ENCODE measurements around the gene GLT6D1.

Gene GLT6D1

DNA sequence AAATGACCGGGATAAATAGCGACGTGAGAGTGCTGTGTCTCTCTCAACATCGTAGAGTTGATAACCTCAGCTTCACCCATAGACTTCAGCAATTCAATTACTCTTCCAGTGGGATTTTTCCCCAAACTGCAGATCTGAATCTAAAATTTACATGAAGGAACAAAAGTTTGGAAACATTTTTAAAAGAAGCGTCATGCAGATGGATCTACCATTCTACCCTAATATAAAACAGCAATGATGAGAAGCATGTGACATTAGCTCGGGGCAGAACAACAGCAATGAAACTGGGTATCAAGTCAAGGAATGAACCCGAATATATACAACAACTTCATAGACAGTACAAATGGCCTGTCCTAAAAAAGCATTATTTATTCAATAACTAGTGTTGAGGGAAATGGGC is 18.8 kb downstream of the GLT6D1 start:
- DNase-seq, result no peak

GRCh38 chr9:135619599-135619886 is 19.8 kb downstream of the GLT6D1 start:
- DNase-seq, result no peak

DNA sequence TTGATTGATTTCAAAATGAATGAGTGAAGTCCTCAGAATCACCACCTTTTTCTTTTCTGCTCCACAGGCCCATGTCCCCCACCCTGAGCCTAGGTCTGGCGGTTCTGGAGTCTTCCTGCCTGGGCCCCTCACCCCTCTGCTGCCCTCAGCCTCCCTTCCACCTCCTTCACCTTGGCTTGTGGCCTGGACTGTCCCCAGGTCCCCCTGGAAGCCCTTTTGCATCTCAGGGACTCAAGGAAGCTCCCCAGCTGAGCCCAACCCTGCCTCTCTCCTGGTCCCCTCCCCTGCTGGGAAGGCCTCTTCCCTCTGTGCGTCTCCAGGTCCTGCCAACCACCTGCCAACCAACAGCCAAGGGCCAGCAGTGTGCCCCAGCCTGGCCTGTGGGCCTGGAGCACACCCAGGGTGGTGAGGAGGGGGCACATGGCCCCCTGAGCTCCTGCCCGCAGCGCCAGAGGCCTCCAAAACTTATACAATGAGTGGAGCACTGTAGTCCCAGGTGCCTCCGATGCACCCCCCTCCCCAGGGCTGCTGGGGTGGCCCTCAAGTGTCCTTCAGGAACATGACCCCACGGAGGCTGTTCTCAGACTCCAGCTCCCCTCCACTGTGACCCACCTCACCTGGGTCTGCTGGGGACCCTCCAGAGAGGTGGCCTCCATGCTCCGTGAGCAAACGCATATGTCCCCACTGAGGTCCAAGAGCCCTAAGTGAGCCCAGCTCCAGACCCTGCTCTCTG is 20.3 kb downstream of the GLT6D1 start:
- DNase-seq, result no peak

DNA sequence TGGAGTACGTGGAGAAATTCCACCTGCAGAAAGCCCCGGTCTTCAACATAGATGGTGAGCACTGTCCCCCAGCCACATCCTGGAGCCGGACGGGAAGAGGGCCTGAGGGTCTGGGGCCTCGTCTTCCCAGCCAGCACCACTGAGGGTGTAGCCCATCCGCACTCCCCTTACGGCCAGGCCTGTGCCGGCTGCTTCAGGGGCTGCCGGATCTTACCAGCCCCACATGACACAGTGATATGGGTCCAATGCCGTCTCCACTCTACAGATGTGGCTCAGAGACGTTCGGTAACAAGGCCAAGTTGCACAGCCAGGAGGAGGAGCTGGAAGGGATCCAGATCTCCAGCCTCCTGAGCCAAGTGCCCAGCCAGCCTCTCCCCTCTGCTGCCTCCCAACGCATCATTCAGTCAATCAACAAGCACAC is 21.3 kb downstream of the GLT6D1 start:
- no peak for DNase-seq

DNA sequence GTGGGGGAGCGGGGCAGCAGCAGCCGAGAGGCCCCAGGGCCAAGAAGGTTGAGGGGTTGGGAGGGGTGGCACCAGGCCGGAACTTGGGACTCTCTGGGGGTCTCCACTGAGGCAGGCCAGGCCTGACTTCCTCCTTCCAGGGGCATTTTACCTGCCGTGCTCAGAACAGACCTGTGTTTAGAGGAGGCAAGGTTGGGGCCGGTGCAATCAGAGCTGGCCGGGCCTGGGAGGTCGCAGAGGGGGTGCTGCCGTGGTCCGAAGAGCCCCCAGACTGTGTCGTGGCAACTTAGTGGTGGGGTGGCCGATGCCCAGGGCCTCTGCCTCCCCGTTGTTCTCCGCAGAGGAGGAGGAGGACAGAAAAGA is 21.8 kb downstream of the GLT6D1 start:
- no peak for DNase-seq

DNA sequence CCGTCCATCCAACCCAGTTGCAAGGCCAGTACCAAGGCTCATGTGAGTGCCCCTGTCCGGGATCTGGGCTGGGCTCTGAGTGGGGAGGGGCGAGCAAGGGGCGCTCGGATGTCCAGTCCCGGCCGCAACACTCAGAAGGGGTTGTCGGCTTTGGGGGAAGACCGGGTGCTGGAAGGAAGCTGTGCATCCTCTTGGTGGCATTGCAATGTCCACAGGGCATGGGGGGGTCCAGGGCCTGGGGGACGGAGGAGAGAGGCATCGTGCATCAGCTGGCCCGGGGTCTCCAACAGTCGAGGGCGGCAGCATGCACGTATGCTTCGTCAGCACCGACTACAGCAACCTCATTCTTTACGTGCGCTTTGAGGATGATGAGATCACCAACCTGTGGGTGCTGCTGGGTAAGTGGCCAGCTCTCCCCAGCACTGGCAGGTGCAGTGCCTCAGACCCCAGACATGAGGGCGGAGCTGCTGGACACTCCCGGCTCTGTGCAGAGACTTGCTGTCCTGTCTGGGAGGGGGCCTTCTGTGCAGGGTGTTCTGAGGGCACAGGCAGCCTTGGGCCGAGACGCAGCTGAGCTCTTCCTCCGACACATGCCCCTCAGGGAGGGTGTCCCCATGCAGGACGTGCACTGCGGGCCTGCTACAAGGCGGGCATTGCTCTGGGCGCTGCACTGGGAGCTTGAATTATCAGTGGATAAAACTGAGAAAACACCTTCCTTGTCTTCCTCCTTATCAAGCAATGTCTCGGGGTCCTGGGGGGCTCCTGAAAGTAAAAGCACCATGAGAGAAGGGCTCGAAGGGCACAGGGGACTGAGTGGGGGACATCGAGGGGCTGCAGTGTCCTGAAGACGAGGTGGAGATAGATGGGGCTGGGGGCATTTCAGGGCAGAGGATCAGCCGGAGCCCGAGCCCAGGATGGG is 22.5 kb downstream of the GLT6D1 start:
- no peak for DNase-seq

GRCh38 chr9:135615666-135616618 is 23.4 kb downstream of the GLT6D1 start:
- no peak for DNase-seq

GRCh38 chr9:135614821-135615665 is 24.3 kb downstream of the GLT6D1 start:
- DNase-seq, result no peak

GRCh38 chr9:135613946-135614805 is 25.2 kb downstream of the GLT6D1 start:
- no peak for DNase-seq

- DNase-seq, result no peak
Measured at GRCh38 chr9:135612981-135613910, 26.1 kb downstream of the GLT6D1 start.

DNA sequence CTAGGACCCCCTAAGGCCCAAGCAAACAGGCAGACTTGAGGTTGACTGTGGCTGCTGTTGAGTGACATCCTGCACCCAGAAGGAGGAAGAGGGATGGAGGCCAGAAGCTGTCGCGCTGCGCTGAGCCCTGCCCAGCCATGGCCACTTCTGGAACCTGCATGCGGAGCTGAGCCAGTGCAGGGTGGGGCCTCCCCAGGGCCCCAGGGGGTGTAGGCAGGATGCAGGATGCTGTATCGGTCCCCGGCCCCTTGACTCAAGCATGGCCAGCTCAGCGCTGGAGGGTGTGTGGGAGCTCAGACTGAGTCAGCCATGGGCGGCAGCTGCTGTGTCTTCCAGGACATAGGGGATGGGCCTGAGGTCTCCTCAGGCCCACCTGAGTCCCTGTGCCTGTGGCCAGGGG is 26.9 kb downstream of the GLT6D1 start:
- no peak for DNase-seq

DNA sequence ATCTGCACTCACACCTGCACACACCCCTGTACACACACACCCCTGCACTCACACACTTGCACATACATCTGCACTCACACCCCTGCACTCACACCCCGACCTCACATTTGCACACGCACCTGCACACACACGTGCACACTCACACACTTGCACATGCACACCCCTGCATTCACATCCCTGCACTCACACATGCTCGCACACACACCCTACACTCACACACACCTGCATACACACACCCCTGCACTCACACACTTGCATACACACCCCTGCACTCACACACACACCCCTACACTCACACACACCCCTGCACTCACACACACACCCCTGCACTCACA is 27.5 kb downstream of the GLT6D1 start:
- no peak for DNase-seq

GRCh38 chr9:135611142-135611874 is 28.0 kb downstream of the GLT6D1 start:
- no peak for DNase-seq

- DNase-seq, result no peak
Measured at GRCh38 chr9:135610290-135611141, 28.8 kb downstream of the GLT6D1 start.

- DNase-seq, result no peak
Measured at GRCh38 chr9:135609366-135609955, 29.9 kb downstream of the GLT6D1 start.

- DNase-seq, result no peak
Measured at GRCh38 chr9:135608999-135609317, 30.4 kb downstream of the GLT6D1 start.

DNA sequence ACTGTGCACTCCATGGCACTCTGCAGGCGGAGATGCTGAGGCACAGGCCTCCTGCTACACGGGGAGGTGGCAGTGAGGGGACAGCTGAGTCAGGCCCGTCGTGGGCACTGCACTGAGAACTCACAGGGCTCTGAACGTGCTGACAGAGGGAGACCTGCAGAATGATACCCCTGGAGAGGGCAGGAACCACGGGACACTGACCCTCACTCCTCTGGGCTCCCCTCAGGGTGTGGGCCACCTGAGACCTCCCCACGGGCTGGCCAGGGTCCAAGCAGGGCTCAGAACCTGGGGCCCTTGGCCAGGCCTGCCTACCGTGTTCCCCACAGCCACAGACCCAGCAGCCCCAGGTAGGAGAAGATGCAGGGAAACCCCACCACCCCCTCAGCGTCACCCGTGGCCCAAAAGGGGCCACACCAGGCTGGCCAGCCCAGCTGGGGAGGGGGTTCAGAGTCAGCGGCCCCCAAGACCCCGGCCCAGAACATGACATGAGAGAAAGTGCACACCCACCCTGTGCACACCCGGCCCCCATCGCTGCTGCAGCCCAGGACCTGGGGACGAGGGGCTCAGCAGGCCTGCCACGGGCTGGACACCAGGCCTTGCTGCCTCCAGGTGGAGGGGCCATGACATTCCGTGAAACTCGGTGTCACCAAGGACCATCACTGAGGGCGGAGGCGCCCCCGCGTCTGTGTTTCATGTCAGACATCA is 30.9 kb downstream of the GLT6D1 start:
- DNase-seq, result no peak

Measured in fibroblast of skin of back (primary cell).